ENCODE results near the gene MYCN.

GRCh38 chr2:15911686-15912085 is 28.7 kb upstream of the MYCN start:
- no peak for TF ChIP-seq CTCF (IDR thresholded peaks at IDR 0.05; ENCODE audit: poor library complexity)
- no peak for TF ChIP-seq EZH2 (IDR thresholded peaks at IDR 0.05; ENCODE audit: borderline replicate concordance)
- no peak for TF ChIP-seq EZH2phosphoT487 (IDR thresholded peaks at IDR 0.05; ENCODE audit: low read depth, severe bottlenecking, unreplicated experiment)
